ENCODE measurements around the gene ZC2HC1B. TPM values are rescaled to one million over a fixed set of nuclear protein-coding genes. Genes with fewer than 3 reads are reported as not detected.
A peak's percentile ranks its signal among the peaks of the same experiment; 100 is the strongest.

Gene ZC2HC1B
- total and polyA plus RNA-seq, 9 donors: 0.53 TPM; not detected in 8

- no peaks in the 10 kb centered on the region for H3K27me3 ChIP-seq (ENCODE audit: control insufficient read depth, insufficient read depth, low read length)
- no peaks in the 10 kb centered on the region for H3K9me3 ChIP-seq (replicated peaks; ENCODE audit: control insufficient read depth, low read depth, low read length)
- 17% methylated on average over 1 of the region's 4 CpGs for WGBS (ENCODE audit: insufficient coverage)
- peaks cover 10% of the 10 kb centered on the region for H3K4me1 ChIP-seq (ENCODE audit: control insufficient read depth, insufficient read depth, low read length)
- H3K4me3 ChIP-seq (ENCODE audit: low read length): no peak overlapping the region
- no peak overlapping the region for H3K27ac ChIP-seq (ENCODE audit: low read length)
- peaks cover 14% of the 10 kb centered on the region for H3K36me3 ChIP-seq (ENCODE audit: control insufficient read depth, insufficient read depth, low read length)
- peak; percentile 41 for DNase-seq
Measured at GRCh38 chr6:143940011-143940597, 75.8 kb downstream of the ZC2HC1B start.

GRCh38 chr6:143941852-143942627 is 77.8 kb downstream of the ZC2HC1B start:
- no peak overlapping the region for H3K27ac ChIP-seq (ENCODE audit: low read length)
- no peak overlapping the region for H3K4me3 ChIP-seq (ENCODE audit: low read length)
- H3K9me3 ChIP-seq (replicated peaks; ENCODE audit: control insufficient read depth, low read depth, low read length): peaks cover 1% of the 10 kb centered on the region
- WGBS (ENCODE audit: insufficient coverage): 58% methylated on average over 18 of the region's 20 CpGs
- peaks cover 9% of the 10 kb centered on the region for H3K4me1 ChIP-seq (ENCODE audit: control insufficient read depth, insufficient read depth, low read length)
- peak; percentile 47 for DNase-seq
- no peaks in the 10 kb centered on the region for H3K27me3 ChIP-seq (ENCODE audit: control insufficient read depth, insufficient read depth, low read length)
- peaks cover 31% of the 10 kb centered on the region for H3K36me3 ChIP-seq (ENCODE audit: control insufficient read depth, insufficient read depth, low read length)

GRCh38 chr6:143948208-143948607 is 83.9 kb downstream of the ZC2HC1B start:
- 92% methylated on average over 5 of the region's 7 CpGs for WGBS (ENCODE audit: insufficient coverage)
- no peak overlapping the region for H3K4me3 ChIP-seq (ENCODE audit: low read length)
- no peak overlapping the region for H3K27ac ChIP-seq (ENCODE audit: low read length)
- peaks cover 5% of the 10 kb centered on the region for H3K9me3 ChIP-seq (replicated peaks; ENCODE audit: control insufficient read depth, low read depth, low read length)
- peaks cover 70% of the 10 kb centered on the region for H3K36me3 ChIP-seq (ENCODE audit: control insufficient read depth, insufficient read depth, low read length)
- peaks cover 4% of the 10 kb centered on the region for H3K4me1 ChIP-seq (ENCODE audit: control insufficient read depth, insufficient read depth, low read length)
- DNase-seq: no peak
- H3K27me3 ChIP-seq (ENCODE audit: control insufficient read depth, insufficient read depth, low read length): no peaks in the 10 kb centered on the region

GRCh38 chr6:143949535-143949934 is 85.3 kb downstream of the ZC2HC1B start:
- H3K4me1 ChIP-seq (ENCODE audit: control insufficient read depth, insufficient read depth, low read length): peaks cover 9% of the 10 kb centered on the region
- H3K27me3 ChIP-seq (ENCODE audit: control insufficient read depth, insufficient read depth, low read length): no peaks in the 10 kb centered on the region
- WGBS (ENCODE audit: insufficient coverage): no CpG with 5 or more reads among the region's 1 CpG
- no peak overlapping the region for H3K27ac ChIP-seq (ENCODE audit: low read length)
- H3K9me3 ChIP-seq (replicated peaks; ENCODE audit: control insufficient read depth, low read depth, low read length): peaks cover 5% of the 10 kb centered on the region
- no peak for DNase-seq
- no peak overlapping the region for H3K4me3 ChIP-seq (ENCODE audit: low read length)
- H3K36me3 ChIP-seq (ENCODE audit: control insufficient read depth, insufficient read depth, low read length): peaks cover 71% of the 10 kb centered on the region

GRCh38 chr6:143949962-143950361 is 85.7 kb downstream of the ZC2HC1B start:
- Histone ChIP-seq H3K9me3 (replicated peaks; ENCODE audit: control insufficient read depth, low read depth, low read length) (peaks cover 5% of the 10 kb centered on the region), H3K27me3 (ENCODE audit: control insufficient read depth, insufficient read depth, low read length) (no peaks in the 10 kb centered on the region), H3K4me1 (ENCODE audit: control insufficient read depth, insufficient read depth, low read length) (peaks cover 9% of the 10 kb centered on the region), H3K36me3 (ENCODE audit: control insufficient read depth, insufficient read depth, low read length) (peaks cover 71% of the 10 kb centered on the region), H3K4me3 (ENCODE audit: low read length) (no peak overlapping the region), H3K27ac (ENCODE audit: low read length) (no peak overlapping the region)
- 62% methylated on average over 6 of the region's 9 CpGs for WGBS (ENCODE audit: insufficient coverage)
- DNase-seq: no peak

DNA sequence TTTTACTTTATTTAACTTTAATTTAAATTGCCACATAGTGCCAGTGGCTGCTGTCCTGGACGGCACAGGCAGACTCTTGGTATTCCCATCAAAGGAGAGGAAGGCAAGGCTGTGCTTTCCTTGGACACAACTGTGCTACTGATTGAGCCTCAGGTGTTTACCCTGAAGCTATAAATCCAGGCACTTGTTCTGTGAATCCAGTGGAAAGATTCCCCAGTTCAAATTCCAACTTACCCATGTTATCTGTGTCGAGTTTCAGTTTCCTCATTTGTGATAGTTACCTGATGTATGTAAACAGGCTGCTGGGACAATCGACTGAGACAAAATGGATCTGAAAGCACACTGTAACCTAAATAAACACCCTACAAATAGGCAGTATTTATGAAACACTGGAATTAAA is 86.6 kb downstream of the ZC2HC1B start:
- Histone ChIP-seq H3K27ac (ENCODE audit: low read length) (no peak overlapping the region), H3K27me3 (ENCODE audit: control insufficient read depth, insufficient read depth, low read length) (no peaks in the 10 kb centered on the region), H3K4me3 (ENCODE audit: low read length) (no peak overlapping the region), H3K36me3 (ENCODE audit: control insufficient read depth, insufficient read depth, low read length) (peaks cover 72% of the 10 kb centered on the region), H3K9me3 (replicated peaks; ENCODE audit: control insufficient read depth, low read depth, low read length) (peaks cover 5% of the 10 kb centered on the region), H3K4me1 (ENCODE audit: control insufficient read depth, insufficient read depth, low read length) (peaks cover 9% of the 10 kb centered on the region)
- WGBS (ENCODE audit: insufficient coverage): 88% methylated on average over 1 of the region's 3 CpGs
- no peak for DNase-seq

DNA sequence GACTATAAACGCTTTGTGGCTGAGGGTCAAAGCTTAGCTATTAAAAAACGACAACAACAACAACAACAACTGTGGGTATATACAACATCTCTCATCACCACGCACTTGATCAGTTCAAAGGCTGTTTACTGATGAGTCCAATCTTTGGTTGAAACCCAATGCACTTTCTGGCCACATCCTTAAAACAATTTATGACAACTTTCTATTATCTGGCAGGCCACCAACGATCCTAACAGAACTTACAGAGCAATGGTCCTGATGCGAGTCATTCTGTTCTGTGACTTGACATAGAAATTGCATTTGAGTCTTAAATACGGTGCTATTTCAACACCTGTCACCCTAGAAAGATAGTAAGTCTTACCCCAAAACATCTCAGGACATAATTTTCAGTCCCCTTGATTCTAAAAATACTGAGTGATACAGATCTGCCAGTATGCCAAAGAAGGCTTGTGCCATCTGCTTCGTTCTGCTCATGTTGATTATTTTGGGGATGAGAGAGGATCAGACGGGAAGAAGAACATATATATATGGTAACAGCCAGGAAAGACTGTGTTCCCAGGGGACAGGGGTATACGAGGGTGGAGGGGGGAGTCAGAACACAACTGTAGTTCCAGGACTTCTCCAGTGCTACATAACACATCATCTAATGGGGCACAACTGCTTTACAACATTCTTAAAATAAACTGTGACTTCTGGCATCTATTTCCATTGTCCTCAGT is 87.9 kb downstream of the ZC2HC1B start:
- H3K36me3 ChIP-seq (ENCODE audit: control insufficient read depth, insufficient read depth, low read length): peaks cover 70% of the 10 kb centered on the region
- WGBS (ENCODE audit: insufficient coverage): 86% methylated on average over 5 of the region's 9 CpGs
- peaks cover 2% of the 10 kb centered on the region for H3K9me3 ChIP-seq (replicated peaks; ENCODE audit: control insufficient read depth, low read depth, low read length)
- H3K27me3 ChIP-seq (ENCODE audit: control insufficient read depth, insufficient read depth, low read length): no peaks in the 10 kb centered on the region
- H3K27ac ChIP-seq (ENCODE audit: low read length): peak overlapping the region; percentile 49
- no peak for DNase-seq
- peaks cover 10% of the 10 kb centered on the region for H3K4me1 ChIP-seq (ENCODE audit: control insufficient read depth, insufficient read depth, low read length)
- no peak overlapping the region for H3K4me3 ChIP-seq (ENCODE audit: low read length)

GRCh38 chr6:143952947-143953701 is 88.8 kb downstream of the ZC2HC1B start:
- peaks cover 66% of the 10 kb centered on the region for H3K36me3 ChIP-seq (ENCODE audit: control insufficient read depth, insufficient read depth, low read length)
- no peaks in the 10 kb centered on the region for H3K9me3 ChIP-seq (replicated peaks; ENCODE audit: control insufficient read depth, low read depth, low read length)
- H3K4me1 ChIP-seq (ENCODE audit: control insufficient read depth, insufficient read depth, low read length): peaks cover 13% of the 10 kb centered on the region
- no peaks in the 10 kb centered on the region for H3K27me3 ChIP-seq (ENCODE audit: control insufficient read depth, insufficient read depth, low read length)
- DNase-seq: peak; percentile 87
- peak overlapping the region; percentile 49 for H3K27ac ChIP-seq (ENCODE audit: low read length)
- 82% methylated on average over 2 of the region's 4 CpGs for WGBS (ENCODE audit: insufficient coverage)
- no peak overlapping the region for H3K4me3 ChIP-seq (ENCODE audit: low read length)

DNA sequence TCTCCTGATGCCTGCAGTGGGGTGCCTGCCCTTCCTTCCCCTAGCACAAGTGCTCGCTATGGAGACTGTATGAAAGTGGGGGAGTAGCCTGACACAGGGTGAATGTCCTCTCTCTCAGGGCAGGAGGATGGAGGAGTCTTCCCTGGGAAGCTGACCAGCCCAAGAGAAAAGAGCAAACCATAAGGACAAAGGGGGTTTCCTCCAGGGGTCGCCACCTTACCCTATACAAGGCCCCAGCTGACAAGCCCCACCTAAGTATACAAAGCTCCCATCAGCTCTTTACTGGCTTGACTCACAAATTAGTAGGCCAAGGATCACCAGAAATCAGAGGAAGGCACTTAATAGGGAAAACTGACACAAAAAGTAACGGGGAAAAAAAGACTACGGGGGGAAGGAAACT is 89.6 kb downstream of the ZC2HC1B start:
- Histone ChIP-seq H3K27ac (ENCODE audit: low read length) (no peak overlapping the region), H3K36me3 (ENCODE audit: control insufficient read depth, insufficient read depth, low read length) (peaks cover 59% of the 10 kb centered on the region), H3K4me3 (ENCODE audit: low read length) (no peak overlapping the region), H3K27me3 (ENCODE audit: control insufficient read depth, insufficient read depth, low read length) (no peaks in the 10 kb centered on the region), H3K9me3 (replicated peaks; ENCODE audit: control insufficient read depth, low read depth, low read length) (no peaks in the 10 kb centered on the region), H3K4me1 (ENCODE audit: control insufficient read depth, insufficient read depth, low read length) (peaks cover 19% of the 10 kb centered on the region)
- DNase-seq: no peak
- WGBS (ENCODE audit: insufficient coverage): no CpG with 5 or more reads among the region's 4 CpGs

GRCh38 chr6:143955971-143956370 is 91.7 kb downstream of the ZC2HC1B start:
- Histone ChIP-seq H3K27me3 (ENCODE audit: control insufficient read depth, insufficient read depth, low read length) (no peaks in the 10 kb centered on the region), H3K27ac (ENCODE audit: low read length) (no peak overlapping the region), H3K4me3 (ENCODE audit: low read length) (no peak overlapping the region), H3K4me1 (ENCODE audit: control insufficient read depth, insufficient read depth, low read length) (peaks cover 33% of the 10 kb centered on the region), H3K36me3 (ENCODE audit: control insufficient read depth, insufficient read depth, low read length) (peaks cover 51% of the 10 kb centered on the region), H3K9me3 (replicated peaks; ENCODE audit: control insufficient read depth, low read depth, low read length) (no peaks in the 10 kb centered on the region)
- DNase-seq: no peak
- WGBS (ENCODE audit: insufficient coverage): 98% methylated on average over 4 of the region's 8 CpGs

All from muscle of leg (tissue), 11 donors.